A673 (cell line): ENCODE measurements around the gene TDO2.

Source experiments
- CTCF ChIP-seq: fragments of 300-800, 200-600 bp; sonication (generic); conservative IDR thresholded peaks from 2 replicates; pipeline ENCODE4 v1.5.1; 2017; ENCODE audit warnings: low read depth, mild to moderate bottlenecking, antibody characterized with exemption, low read length, moderate library complexity, mixed read lengths
- EZH2 ChIP-seq: fragments of 200-600 bp; sonication (generic); IDR thresholded peaks from 2 replicates; pipeline ENCODE4 v1.6.1; 2017; ENCODE audit warnings: borderline replicate concordance, low read depth, mild to moderate bottlenecking, mixed read lengths, antibody characterized with exemption, low read length; ENCODE audit not compliant: poor library complexity, severe bottlenecking

GRCh38 chr4:155930330-155930729, 26.8 kb downstream of the TDO2 start:
- no peak for TF ChIP-seq CTCF
- TF ChIP-seq EZH2, result no peak
